Embryonic facial prominence (tissue), 1 donor: Measurements from ENCODE around the gene NPIPA8.
"Not testable (repeated sequence)": the region's sequence is repeated elsewhere in the genome, so short reads cannot be mapped to it uniquely, and the experiment has no call there.

ENCODE experiments used
- DNase-seq: peaks from one replicate; pipeline ENCODE4 v3.0.0-alpha.2; 2016; ENCODE audit errors: extremely low spot score

NPIPA8 gene

GRCh38 chr16:18336636-18337035 lies at the start of gene NPIPA8:
TSS of gene NPIPA8 (minus strand) at chr16:18336736. CDS start at chr16:18332662, 4,074 bp downstream.
- not testable (repeated sequence) for DNase-seq

- not testable (repeated sequence) for DNase-seq
These were observed 48.7 kb upstream of the NPIPA8 start for GRCh38 chr16:18385285-18385684.

GRCh38 chr16:18384869-18385268 lies 48.3 kb upstream of the NPIPA8 start:
- not testable (repeated sequence) for DNase-seq

GRCh38 chr16:18384098-18384636 lies 47.6 kb upstream of the NPIPA8 start:
- not testable (repeated sequence) for DNase-seq

- DNase-seq: not testable (repeated sequence)
These were observed 46.2 kb upstream of the NPIPA8 start for GRCh38 chr16:18382696-18383095.

GRCh38 chr16:18347742-18348141 lies 11.2 kb upstream of the NPIPA8 start:
- DNase-seq: not testable (repeated sequence)

GRCh38 chr16:18346993-18347392 lies 10.5 kb upstream of the NPIPA8 start:
- DNase-seq: not testable (repeated sequence)

- DNase-seq: not testable (repeated sequence)
These were observed 8.1 kb upstream of the NPIPA8 start for GRCh38 chr16:18344634-18345033.

GRCh38 chr16:18341986-18342385 lies 5.5 kb upstream of the NPIPA8 start:
- DNase-seq: not testable (repeated sequence)

GRCh38 chr16:18341417-18341960 lies 5.0 kb upstream of the NPIPA8 start:
- DNase-seq: not testable (repeated sequence)

- DNase-seq: not testable (repeated sequence)
These were observed 2.7 kb upstream of the NPIPA8 start for GRCh38 chr16:18339210-18339609.

- not testable (repeated sequence) for DNase-seq
These were observed 24.7 kb downstream of the NPIPA8 start for GRCh38 chr16:18311811-18312210.

GRCh38 chr16:18309159-18309558 lies 27.4 kb downstream of the NPIPA8 start:
- DNase-seq: not testable (repeated sequence)

- not testable (repeated sequence) for DNase-seq
These were observed 29.3 kb downstream of the NPIPA8 start for GRCh38 chr16:18307241-18307640.

- DNase-seq: not testable (repeated sequence)
These were observed 30.5 kb downstream of the NPIPA8 start for GRCh38 chr16:18306066-18306465.

GRCh38 chr16:18303059-18303706 lies 33.4 kb downstream of the NPIPA8 start:
- DNase-seq: not testable (repeated sequence)

GRCh38 chr16:18297714-18298113 lies 38.8 kb downstream of the NPIPA8 start:
- not testable (repeated sequence) for DNase-seq

- not testable (repeated sequence) for DNase-seq
These were observed 39.6 kb downstream of the NPIPA8 start for GRCh38 chr16:18296931-18297330.

- DNase-seq: not testable (repeated sequence)
These were observed 42.2 kb downstream of the NPIPA8 start for GRCh38 chr16:18294371-18294770.

GRCh38 chr16:18293337-18293956 lies 43.1 kb downstream of the NPIPA8 start:
- not testable (repeated sequence) for DNase-seq

GRCh38 chr16:18290959-18291358 lies 45.6 kb downstream of the NPIPA8 start:
- not testable (repeated sequence) for DNase-seq

GRCh38 chr16:18286342-18286741 lies 50.2 kb downstream of the NPIPA8 start:
- not testable (repeated sequence) for DNase-seq
